ENCODE data around the gene SYT1.
"Not testable (repeated sequence)": the region's sequence is repeated elsewhere in the genome, so short reads cannot be mapped to it uniquely, and the experiment has no call there.

Gene SYT1

GRCh38 chr12:79415321-79415720, 550.7 kb downstream of the SYT1 start:
- DNase-seq = no peak

- DNase-seq = no peak
Observed at GRCh38 chr12:79415746-79416435, 551.3 kb downstream of the SYT1 start.

- no peak for DNase-seq
Observed at GRCh38 chr12:79420146-79420618, 555.6 kb downstream of the SYT1 start.

GRCh38 chr12:79421236-79421740, 556.7 kb downstream of the SYT1 start:
- no peak for DNase-seq

- DNase-seq = no peak
Observed at GRCh38 chr12:79422060-79422812, 557.7 kb downstream of the SYT1 start.

GRCh38 chr12:79423560-79423959, 559.0 kb downstream of the SYT1 start:
- DNase-seq = no peak

- peak; percentile 23 for DNase-seq
Observed at GRCh38 chr12:79424109-79424721, 559.6 kb downstream of the SYT1 start.

- DNase-seq = no peak
Observed at GRCh38 chr12:79426121-79426520, 561.5 kb downstream of the SYT1 start.

- not testable (repeated sequence) for DNase-seq
Observed at GRCh38 chr12:79426744-79427143, 562.2 kb downstream of the SYT1 start.

- no peak for DNase-seq
Observed at GRCh38 chr12:79433465-79434072, 569.0 kb downstream of the SYT1 start.

GRCh38 chr12:79434561-79434960, 570.0 kb downstream of the SYT1 start:
- DNase-seq = no peak

GRCh38 chr12:79435742-79436141, 571.2 kb downstream of the SYT1 start:
- DNase-seq = no peak

- DNase-seq = no peak
Observed at GRCh38 chr12:79438480-79439174, 574.1 kb downstream of the SYT1 start.

- DNase-seq = no peak
Observed at GRCh38 chr12:79439175-79439825, 574.7 kb downstream of the SYT1 start.

- DNase-seq = no peak
Observed at GRCh38 chr12:79441534-79441933, 577.0 kb downstream of the SYT1 start.

GRCh38 chr12:79442396-79442795, 577.8 kb downstream of the SYT1 start:
- DNase-seq = no peak

GRCh38 chr12:79444089-79444488, 579.5 kb downstream of the SYT1 start:
- DNase-seq = no peak

GRCh38 chr12:79448816-79449215, 584.2 kb downstream of the SYT1 start:
- no peak for DNase-seq

- no peak for DNase-seq
Observed at GRCh38 chr12:79451365-79451764, 586.8 kb downstream of the SYT1 start.

- DNase-seq = no peak
Observed at GRCh38 chr12:79451978-79452377, 587.4 kb downstream of the SYT1 start.

GRCh38 chr12:79452906-79453305, 588.3 kb downstream of the SYT1 start:
- DNase-seq = no peak

GRCh38 chr12:79453820-79454219, 589.2 kb downstream of the SYT1 start:
- no peak for DNase-seq

Measured in DMS153 (cell line).